Stimulated activated CD4-positive, alpha-beta T cell treated with anti-CD3 and anti-CD28 coated beads, Interleukin-15, amount 100 ng/mL, for 1 hour (primary cell): ENCODE measurements around the gene TMEM175.

Experiments used
- DNase-seq, 2 donors: peaks; one replicate each; pipeline ENCODE4 v3.0.0-alpha.2; 2020; ENCODE audit warnings: low read depth in 1 of 2, low spot score in 1 of 2

TMEM175 gene

GRCh38 chr4:1001561-1002130, 69.4 kb downstream of the TMEM175 start:
- no peak for DNase-seq

GRCh38 chr4:1002131-1002630, 69.9 kb downstream of the TMEM175 start:
- DNase-seq: no peak

- no peak for DNase-seq
Observed at GRCh38 chr4:1002631-1003251, 70.5 kb downstream of the TMEM175 start.

DNA sequence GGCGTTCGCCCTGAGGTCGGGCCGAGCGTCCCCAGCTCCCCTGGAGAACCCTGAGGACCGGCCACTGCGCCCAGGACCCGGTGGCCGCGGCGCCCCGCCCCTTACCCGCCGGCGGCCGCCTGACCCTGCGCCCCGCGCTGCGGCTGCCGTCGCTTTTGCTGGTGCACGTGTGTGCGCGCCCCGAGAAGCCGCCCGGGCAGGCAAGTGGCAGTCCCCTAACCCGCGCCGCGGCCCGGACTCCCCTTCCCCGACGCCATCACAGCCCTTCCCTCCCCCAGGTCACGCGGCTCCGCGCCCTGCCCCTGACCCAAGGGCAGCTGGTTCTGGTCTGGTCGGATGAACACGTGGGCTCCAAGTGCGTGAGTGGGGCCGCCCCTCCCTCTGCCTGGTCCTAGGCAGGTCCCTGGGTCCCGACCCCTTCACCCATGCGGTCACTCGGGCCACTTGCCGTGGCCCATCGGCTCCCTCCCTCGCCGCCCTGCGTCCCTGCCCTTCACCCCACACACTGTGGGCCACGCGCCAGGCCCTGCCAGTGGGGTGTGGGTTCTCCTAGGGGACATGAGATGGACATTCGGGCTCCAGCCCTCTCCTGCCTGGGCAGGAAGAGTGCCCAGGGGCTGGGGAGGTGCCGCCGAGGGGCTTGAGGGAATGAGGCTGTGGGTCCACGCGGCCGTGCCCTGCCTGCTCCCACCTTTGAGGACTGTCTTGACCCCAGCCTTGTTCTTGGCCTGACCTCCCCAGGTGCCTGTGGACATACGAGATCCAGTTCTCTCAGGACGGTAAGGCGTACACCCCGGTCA, 71.2 kb downstream of the TMEM175 start:
- DNase-seq: no peak

- DNase-seq: no peak
Observed at GRCh38 chr4:1004071-1004418, 71.8 kb downstream of the TMEM175 start.

DNA sequence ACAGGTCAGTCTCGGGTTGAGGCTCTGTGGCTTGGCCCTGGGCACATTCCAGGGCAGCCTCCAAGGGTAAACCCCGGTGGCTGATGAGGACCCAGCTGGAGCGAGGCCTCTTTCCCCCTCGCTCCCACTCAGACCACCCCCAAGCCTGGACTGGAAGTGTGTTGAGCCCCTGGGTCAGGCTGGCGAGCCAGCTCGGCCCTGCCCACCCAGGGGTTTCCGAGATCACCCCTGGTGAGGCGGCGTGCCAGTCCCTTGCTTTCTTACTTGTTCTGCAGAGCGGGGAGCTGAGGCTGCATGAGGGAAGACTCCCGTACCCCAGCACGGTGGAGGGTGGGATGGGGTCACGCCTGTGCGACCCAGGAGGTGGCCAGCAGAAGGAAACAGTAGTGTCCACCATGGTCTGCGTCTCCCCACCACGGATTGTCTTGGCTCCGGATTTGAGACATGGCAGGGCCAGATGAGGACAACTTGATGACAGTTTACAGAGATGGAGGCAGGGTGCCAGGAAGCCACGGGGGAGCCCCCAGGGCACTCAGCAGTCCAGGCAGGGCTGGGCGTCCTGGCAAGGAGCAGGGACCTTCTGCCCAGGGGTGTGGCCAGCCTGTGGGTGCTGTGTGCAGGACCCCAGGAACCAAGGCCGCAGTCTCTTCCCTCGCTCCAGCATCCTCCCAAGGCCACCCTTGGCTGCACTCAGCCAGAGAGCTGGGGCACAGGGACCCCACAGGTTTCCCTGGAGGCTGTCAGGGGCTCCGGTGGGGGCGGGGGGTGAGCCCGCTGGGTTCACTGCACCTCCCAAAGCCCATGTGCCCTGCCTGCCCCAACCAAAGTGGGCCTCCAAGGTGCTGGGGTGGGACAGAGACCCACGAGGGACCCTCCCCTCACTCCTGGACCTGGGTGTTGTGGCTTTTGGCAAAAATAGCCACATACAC, 72.6 kb downstream of the TMEM175 start:
- no peak for DNase-seq

- no peak for DNase-seq
Observed at GRCh38 chr4:1006856-1007255, 74.6 kb downstream of the TMEM175 start.
